Measurements from ENCODE around the gene POC1B. TPM values are rescaled to one million over a fixed set of nuclear protein-coding genes. Genes with fewer than 3 reads are reported as not detected.
A peak's percentile ranks its signal among the peaks of the same experiment; 100 is the strongest.

POC1B gene
- total RNA-seq, 2 donors from 2014 or later, result 10.9 to 32.6 TPM

DNA sequence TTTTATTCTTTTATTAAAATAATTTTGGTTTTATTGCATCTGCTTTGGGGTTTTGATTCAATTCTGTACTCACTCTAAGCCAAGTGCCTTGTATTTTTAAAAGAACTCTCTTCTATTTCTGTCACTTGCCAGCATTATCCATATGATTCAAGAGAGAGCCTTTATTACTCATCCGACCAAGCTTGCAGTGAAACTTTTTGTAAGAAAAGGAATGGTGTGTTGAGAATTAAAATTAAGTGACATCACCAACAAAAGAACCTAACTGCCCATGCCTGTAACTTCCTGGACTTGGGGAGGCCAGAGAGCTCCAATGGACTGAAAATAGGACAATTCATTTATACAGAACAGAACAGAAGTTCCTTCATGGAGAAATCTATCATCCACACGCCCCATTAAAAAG, 53.3 kb downstream of the POC1B start:
- no peaks in the 10 kb centered on the region for H3K36me3 ChIP-seq (replicated peaks in 1 of 2; ENCODE audit: insufficient read depth in 1 of 2, low read depth in 2 of 2)
- H3K4me1 ChIP-seq, result peaks cover 3% of the 10 kb centered on the region
- ATAC-seq (no peak), DNase-seq (no peak)
- no peak overlapping the region for H3K27ac ChIP-seq
- no peak overlapping the region for H3K4me3 ChIP-seq
- no peaks in the 10 kb centered on the region for H3K27me3 ChIP-seq
- no peaks in the 10 kb centered on the region for H3K9me3 ChIP-seq
- intact Hi-C loops (cut with DNase I), result loop anchor here (5.0 kb wide), 1 partner anchor 50 kb away; the partner anchor contains the start of gene GALNT4
- TF ChIP-seq, protein P1, sequence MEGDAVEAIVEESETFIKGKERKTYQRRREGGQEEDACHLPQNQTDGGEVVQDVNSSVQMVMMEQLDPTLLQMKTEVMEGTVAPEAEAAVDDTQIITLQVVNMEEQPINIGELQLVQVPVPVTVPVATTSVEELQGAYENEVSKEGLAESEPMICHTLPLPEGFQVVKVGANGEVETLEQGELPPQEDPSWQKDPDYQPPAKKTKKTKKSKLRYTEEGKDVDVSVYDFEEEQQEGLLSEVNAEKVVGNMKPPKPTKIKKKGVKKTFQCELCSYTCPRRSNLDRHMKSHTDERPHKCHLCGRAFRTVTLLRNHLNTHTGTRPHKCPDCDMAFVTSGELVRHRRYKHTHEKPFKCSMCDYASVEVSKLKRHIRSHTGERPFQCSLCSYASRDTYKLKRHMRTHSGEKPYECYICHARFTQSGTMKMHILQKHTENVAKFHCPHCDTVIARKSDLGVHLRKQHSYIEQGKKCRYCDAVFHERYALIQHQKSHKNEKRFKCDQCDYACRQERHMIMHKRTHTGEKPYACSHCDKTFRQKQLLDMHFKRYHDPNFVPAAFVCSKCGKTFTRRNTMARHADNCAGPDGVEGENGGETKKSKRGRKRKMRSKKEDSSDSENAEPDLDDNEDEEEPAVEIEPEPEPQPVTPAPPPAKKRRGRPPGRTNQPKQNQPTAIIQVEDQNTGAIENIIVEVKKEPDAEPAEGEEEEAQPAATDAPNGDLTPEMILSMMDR (IDR thresholded peaks at IDR 0.05), result no peak
- TF ChIP-seq POLR2A (IDR thresholded peaks at IDR 0.05), result no peak
- WGBS, 2 donors, result 56 to 81% methylated on average over 2 of the region's 2 CpGs

DNA sequence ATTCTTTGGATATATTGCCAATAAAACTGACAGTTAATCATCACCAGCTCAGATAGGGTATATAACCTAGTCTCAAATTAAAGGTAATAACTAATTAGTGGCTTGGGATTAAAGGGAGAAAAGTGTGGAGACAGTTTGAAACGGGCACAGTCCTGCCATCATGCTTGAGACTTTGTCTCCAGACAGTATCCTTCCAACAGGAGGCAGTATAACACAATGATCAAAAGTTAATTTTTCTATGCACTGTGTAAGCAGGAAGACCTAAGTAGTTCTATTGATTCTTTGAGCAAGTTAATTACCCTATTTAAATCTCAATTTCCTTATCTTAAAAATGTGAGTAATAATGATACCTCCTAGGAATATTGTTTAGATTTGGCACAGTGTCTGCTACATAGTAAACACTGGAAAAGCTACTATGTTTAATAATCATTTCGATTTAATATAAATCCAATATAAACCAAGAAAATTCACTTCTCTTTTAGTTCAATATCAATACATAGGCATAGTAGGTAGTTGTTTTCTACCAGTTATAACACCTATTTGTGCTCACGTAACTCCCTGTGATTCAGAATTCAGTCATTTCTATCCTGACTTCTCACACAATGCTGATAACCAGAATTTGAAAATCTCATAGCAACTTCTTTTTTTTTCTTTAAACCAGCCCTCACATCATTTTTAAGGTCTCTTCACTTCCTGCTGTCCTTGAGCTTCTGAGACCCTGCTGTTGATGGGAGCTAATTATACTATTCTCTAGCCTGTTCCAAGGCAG, 54.9 kb downstream of the POC1B start:
- Histone ChIP-seq H3K4me3 (no peak overlapping the region), H3K9me3 (no peaks in the 10 kb centered on the region), H3K27ac (no peak overlapping the region), H3K27me3 (no peaks in the 10 kb centered on the region), H3K4me1 (peaks cover 3% of the 10 kb centered on the region), H3K36me3 (replicated peaks in 1 of 2; ENCODE audit: insufficient read depth in 1 of 2, low read depth in 2 of 2) (no peaks in the 10 kb centered on the region)
- DNase-seq, result no peak
- 48 to 56% methylated on average over 3 of the region's 3 CpGs for WGBS, 2 donors
- TF ChIP-seq, protein P1 (IDR thresholded peaks at IDR 0.05), result peak; percentile 25 to 79 (median 68)
- no peak for TF ChIP-seq POLR2A (IDR thresholded peaks at IDR 0.05)
- peak; percentile 83 for ATAC-seq
- intact Hi-C loops (cut with DNase I), result loop anchor here (5.0 kb wide), 1 partner anchor 51 kb away; the partner anchor contains the start of gene GALNT4

DNA sequence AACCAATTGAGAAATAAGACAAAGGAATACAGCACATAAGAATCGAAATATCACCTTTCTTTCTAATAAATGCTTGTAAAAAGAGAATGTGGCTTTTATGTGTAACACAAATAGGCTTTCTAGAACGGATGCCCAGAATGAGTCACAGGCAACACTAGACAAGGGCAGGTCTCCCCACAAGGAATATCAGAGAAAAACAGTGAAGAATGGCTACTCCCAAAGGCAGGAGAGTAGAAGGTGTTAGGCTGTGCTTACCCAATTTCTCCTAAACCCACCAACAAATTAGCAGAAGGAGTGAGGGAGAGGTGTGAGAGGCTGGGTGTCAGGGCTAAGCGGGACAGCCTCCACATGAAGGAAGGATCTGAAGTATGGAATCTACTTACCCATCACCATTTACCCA, 56.5 kb downstream of the POC1B start:
- H3K4me1 ChIP-seq, result peaks cover 3% of the 10 kb centered on the region
- H3K36me3 ChIP-seq (replicated peaks in 1 of 2; ENCODE audit: insufficient read depth in 1 of 2, low read depth in 2 of 2), result no peaks in the 10 kb centered on the region
- no peak overlapping the region for H3K27ac ChIP-seq
- WGBS, 2 donors, result 66% methylated on average over 3 of the region's 3 CpGs
- no peak for DNase-seq
- TF ChIP-seq POLR2A (IDR thresholded peaks at IDR 0.05), result no peak
- TF ChIP-seq, protein P1 (IDR thresholded peaks at IDR 0.05), result no peak
- intact Hi-C loops (cut with DNase I), result no loop called here
- H3K4me3 ChIP-seq, result no peak overlapping the region
- ATAC-seq, result no peak
- no peaks in the 10 kb centered on the region for H3K9me3 ChIP-seq
- no peaks in the 10 kb centered on the region for H3K27me3 ChIP-seq

DNA sequence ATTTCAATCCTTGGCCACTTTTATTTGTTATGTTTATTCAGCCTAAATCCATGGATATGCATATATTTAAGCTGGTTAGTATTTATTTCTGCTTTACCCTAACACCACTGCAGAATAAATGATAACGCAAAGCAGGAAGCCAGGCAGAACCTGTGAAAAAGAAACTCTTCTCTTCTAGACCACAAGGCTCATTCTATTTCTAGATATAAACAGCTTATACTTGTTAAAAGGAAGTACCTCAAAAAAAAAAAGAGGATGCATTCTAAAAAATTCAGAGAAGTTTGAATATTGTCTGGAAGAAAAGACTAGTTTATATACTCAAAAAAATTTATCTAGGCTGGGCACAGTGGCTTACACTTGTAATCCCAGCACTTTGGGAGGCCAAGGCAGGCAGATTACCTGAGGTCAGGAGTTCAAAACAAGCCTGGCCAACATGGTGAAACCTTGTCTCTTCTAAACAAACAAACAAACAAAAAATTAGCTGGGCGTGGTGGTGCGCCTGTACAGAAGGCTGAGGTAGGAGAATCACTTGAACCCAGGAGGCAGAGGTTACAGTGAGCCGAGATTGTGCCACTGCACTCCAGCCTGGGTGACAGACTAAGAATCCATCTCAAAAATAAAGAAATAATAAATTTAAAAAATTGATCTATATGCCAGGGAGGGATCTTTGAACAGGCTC, 57.1 kb downstream of the POC1B start:
- Histone ChIP-seq H3K36me3 (replicated peaks in 1 of 2; ENCODE audit: insufficient read depth in 1 of 2, low read depth in 2 of 2) (no peaks in the 10 kb centered on the region), H3K27me3 (no peaks in the 10 kb centered on the region), H3K27ac (no peak overlapping the region), H3K9me3 (no peaks in the 10 kb centered on the region), H3K4me1 (peaks cover 3% of the 10 kb centered on the region), H3K4me3 (no peak overlapping the region)
- DNase-seq, result no peak
- TF ChIP-seq, protein P1 (IDR thresholded peaks at IDR 0.05), result no peak
- no peak for TF ChIP-seq POLR2A (IDR thresholded peaks at IDR 0.05)
- 74 to 82% methylated on average over 4 of the region's 4 CpGs for WGBS, 2 donors
- no peak for ATAC-seq
- intact Hi-C loops (cut with DNase I), result no loop called here

Data from body of pancreas (tissue), 4 donors.